ENCODE measurements around the gene GIPR. TPM values are rescaled to one million over a fixed set of nuclear protein-coding genes. Genes with fewer than 3 reads are reported as not detected.
"Not testable (repeated sequence)": the region's sequence is repeated elsewhere in the genome, so short reads cannot be mapped to it uniquely, and the experiment has no call there.

Gene GIPR
- total RNA-seq, 4 donors from 2014 or later: 0.45 to 1.5 (median 1.2) TPM

DNA sequence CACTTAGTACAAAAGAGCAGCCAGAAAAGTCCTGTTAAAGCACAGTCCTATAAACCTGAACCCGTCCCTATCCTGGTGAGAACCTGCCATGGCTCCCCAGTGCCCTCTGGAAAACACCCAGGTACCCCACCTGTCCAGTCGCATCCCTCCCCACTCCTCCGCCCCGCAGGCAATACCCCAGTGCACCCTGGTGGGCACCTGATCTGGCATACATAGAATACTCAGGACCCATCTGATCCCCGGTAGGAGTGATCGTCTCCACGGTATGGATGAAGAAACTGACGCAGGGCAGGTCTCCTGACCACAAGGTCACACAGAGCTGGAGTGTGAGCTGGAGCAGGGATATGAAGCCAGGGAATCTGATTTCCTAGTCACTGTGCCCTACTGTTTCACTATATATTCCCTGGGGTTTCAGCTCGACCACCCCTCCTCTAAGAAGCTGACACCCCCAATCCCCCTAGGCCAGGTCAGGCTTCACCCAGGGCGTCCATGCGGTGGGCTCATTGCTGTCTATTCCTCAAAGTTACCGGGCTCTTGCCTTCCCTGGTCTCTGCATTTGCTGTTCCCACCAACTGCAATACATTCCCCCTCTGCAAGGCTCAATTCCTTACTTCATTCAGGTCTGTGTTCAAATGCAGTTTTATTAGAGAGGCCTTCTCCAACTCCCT is 50.1 kb downstream of the GIPR start:
- peak overlapping the region; percentile 91 to 98 (median 95) for H3K27ac ChIP-seq
- H3K36me3 ChIP-seq: peaks cover 1 to 4% of the 10 kb centered on the region in 2 donors
- no peak for TF ChIP-seq POLR2A (IDR thresholded peaks at IDR 0.05)
- TF ChIP-seq, protein P1, sequence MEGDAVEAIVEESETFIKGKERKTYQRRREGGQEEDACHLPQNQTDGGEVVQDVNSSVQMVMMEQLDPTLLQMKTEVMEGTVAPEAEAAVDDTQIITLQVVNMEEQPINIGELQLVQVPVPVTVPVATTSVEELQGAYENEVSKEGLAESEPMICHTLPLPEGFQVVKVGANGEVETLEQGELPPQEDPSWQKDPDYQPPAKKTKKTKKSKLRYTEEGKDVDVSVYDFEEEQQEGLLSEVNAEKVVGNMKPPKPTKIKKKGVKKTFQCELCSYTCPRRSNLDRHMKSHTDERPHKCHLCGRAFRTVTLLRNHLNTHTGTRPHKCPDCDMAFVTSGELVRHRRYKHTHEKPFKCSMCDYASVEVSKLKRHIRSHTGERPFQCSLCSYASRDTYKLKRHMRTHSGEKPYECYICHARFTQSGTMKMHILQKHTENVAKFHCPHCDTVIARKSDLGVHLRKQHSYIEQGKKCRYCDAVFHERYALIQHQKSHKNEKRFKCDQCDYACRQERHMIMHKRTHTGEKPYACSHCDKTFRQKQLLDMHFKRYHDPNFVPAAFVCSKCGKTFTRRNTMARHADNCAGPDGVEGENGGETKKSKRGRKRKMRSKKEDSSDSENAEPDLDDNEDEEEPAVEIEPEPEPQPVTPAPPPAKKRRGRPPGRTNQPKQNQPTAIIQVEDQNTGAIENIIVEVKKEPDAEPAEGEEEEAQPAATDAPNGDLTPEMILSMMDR (IDR thresholded peaks at IDR 0.05): no peak
- H3K4me1 ChIP-seq: peaks cover 17 to 21% of the 10 kb centered on the region in 2 donors
- peak overlapping the region in 2 of 3 donors; percentile 27 to 31 for H3K4me3 ChIP-seq (replicated peaks in 1 of 3)
- no peaks in the 10 kb centered on the region for H3K27me3 ChIP-seq
- WGBS, 2 donors: 68 to 82% methylated on average over 8 to 12 of the region's 12 CpGs
- intact Hi-C loops (cut with DNase I): loop anchor here (10.0 kb wide), 1 partner anchor 47 kb away; the partner anchor contains the start of gene SIX5
- no peaks in the 10 kb centered on the region for H3K9me3 ChIP-seq
- DNase-seq: no peak

DNA sequence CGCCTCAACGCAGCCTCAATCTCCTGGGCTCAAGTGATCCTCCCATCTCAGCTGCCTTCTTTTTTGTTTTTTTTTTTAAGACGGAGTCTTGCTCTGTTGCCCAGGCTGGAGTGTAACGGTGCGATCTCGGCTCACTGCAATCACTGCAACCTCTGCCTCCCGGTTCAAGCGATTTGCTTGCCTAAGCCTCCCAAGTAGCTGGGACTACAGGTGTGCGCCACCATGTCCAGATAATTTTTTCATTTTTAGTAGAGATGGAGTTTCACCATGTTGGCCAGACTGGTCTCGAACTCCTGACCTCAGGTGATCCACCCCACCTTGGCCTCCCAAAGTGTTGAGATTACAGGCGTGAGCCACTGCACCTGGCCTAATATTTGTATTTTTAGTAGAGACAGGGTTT is 52.0 kb downstream of the GIPR start:
- intact Hi-C loops (cut with DNase I): not testable (repeated sequence)
- peak overlapping the region in 1 of 3 donors; percentile 62 for H3K27ac ChIP-seq

DNA sequence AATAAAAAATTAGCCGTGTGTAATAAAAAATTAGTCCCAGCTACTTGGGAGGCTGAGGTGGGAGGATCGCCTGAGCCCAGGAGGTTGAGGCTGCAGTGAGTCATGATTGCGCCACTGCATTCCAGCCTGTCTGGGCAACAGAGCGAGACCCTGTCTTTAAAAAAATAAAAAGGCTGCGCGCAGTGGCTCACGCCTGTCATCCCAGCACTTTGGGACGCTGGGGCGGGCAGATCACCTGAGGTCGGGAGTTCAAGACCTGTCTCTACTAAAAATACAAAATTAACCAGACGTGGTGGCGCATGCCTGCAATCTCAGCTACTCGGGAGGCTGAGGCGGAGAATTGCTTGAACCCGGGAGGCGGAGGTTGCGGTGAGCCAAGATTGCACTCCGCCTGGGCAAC is 60.7 kb downstream of the GIPR start:
- DNase-seq; H3K27me3 ChIP-seq; intact Hi-C loops (cut with DNase I); H3K27ac ChIP-seq; H3K9me3 ChIP-seq; H3K4me3 ChIP-seq (replicated peaks in 1 of 3); H3K36me3 ChIP-seq: not testable (repeated sequence)
- H3K4me1 ChIP-seq: peaks cover 9 to 26% of the 10 kb centered on the region in 2 donors
- WGBS, 2 donors: 94 to 95% methylated on average over 18 of the region's 18 CpGs

More for the DNA sequence above, 52.0 kb downstream of the GIPR start:
- 97 to 98% methylated on average over 11 of the region's 11 CpGs for WGBS, 2 donors
- not testable (repeated sequence) for H3K36me3 ChIP-seq; DNase-seq; H3K27me3 ChIP-seq; H3K9me3 ChIP-seq; H3K4me3 ChIP-seq (replicated peaks in 1 of 3)
- H3K4me1 ChIP-seq: peaks cover 17 to 21% of the 10 kb centered on the region in 2 donors

GRCh38 chr19:45729800-45730290 is 61.8 kb downstream of the GIPR start:
- WGBS, 2 donors: 13 to 14% methylated on average over 10 of the region's 10 CpGs
- no peaks in the 10 kb centered on the region for H3K9me3 ChIP-seq
- no peaks in the 10 kb centered on the region for H3K27me3 ChIP-seq
- TF ChIP-seq, protein P1 (IDR thresholded peaks at IDR 0.05): no peak
- no peak for TF ChIP-seq POLR2A (IDR thresholded peaks at IDR 0.05)
- peak overlapping the region; percentile 57 to 90 (median 61) for H3K4me3 ChIP-seq (replicated peaks in 1 of 3)
- H3K36me3 ChIP-seq: no peaks in the 10 kb centered on the region
- H3K27ac ChIP-seq: peak overlapping the region in 1 of 3 donors; percentile 25
- H3K4me1 ChIP-seq: peaks cover 9 to 26% of the 10 kb centered on the region in 2 donors
- DNase-seq: no peak
- intact Hi-C loops (cut with DNase I): no loop called here

DNA sequence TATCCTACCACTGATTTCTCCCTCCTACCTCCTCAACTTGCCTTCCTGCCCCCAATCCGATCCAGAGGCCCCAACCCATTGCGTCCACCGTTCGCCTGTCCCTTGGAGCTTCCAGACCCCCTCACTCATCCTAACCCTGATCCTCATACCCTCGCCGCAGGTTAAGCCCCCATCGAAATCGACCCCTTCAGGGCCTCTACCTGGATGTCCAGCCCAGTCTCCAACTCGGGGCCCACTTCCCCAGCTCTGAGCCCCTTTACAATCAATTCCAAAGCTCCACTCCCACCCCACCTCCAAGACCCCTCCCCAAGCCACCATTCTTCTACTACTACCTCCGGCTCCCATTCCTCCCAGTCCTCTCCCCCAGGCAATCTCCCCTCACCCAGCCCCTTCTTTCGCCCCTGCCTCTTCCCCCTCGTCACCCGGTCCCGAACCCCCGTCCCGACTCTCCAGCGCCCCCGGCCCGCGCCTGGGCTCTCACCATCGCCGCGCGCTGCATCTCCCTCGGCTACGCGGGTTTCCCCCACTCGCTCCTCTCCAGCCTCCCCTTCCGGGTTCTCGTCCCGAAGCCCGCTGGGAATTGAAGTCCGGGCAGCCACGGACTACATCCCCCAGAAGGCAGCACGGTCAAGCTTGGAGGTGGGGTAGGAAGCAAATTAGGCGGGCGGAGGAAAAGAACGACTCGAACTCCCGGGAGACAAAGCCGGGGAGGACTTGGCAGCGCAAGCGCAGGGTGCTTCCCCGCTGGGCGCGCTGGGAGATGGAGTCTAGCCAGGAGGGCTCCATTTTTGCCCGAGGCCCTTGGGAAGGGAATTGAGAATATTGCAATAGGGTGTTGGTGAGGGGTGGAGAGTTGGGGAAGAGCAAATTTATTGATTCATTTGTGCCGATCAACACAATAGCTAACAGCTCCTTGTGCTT is 62.6 kb downstream of the GIPR start, which contains the start of gene FBXO46:
TSS of gene FBXO46 (minus strand) at position 529 of the 921 bp plus-strand sequence. CDS start 17,401 bp downstream, outside the sequence.
- WGBS, 2 donors: 1 to 2% methylated on average over 32 to 48 of the region's 48 CpGs
- DNase-seq: peak; percentile 97 to 98

More for the DNA sequence above, 62.6 kb downstream of the GIPR start, which contains the start of gene FBXO46:
- TF ChIP-seq, protein P1 (IDR thresholded peaks at IDR 0.05): no peak
- TF ChIP-seq POLR2A (IDR thresholded peaks at IDR 0.05): peak in 1 of 2 donors; percentile 85
- peak within 1 kb of the TSS in 2 of 3 donors; percentile 25 to 51 for H3K27ac ChIP-seq
- no peaks in the 10 kb centered on the region for H3K36me3 ChIP-seq
- peak within 1 kb of the TSS; percentile 57 to 90 (median 61) for H3K4me3 ChIP-seq (replicated peaks in 1 of 3)
- no peaks in the 10 kb centered on the region for H3K27me3 ChIP-seq
- peaks cover 9 to 26% of the 10 kb centered on the region in 2 donors for H3K4me1 ChIP-seq
- H3K9me3 ChIP-seq: no peaks in the 10 kb centered on the region
- intact Hi-C loops (cut with DNase I): no loop called here

MicroRNA genes within 50 kb of the gene (microRNA counts, 767-probe panel; counts per million panel counts)
- microRNA hsa-miR-330-3p: 0 to 650 counts per million in 2 donors
- microRNA hsa-miR-330-5p: 0 counts per million in 2 donors
- 0 to 1,561 counts per million in 2 donors for microRNA hsa-miR-642a-5p
- microRNA hsa-miR-642b-3p: 0 counts per million in 2 donors

Small RNA genes lying within 50 kb of the gene (microRNA-seq; reads per million reads assigned to microRNA genes)
- gene MIR330 (81.2 reads per million, percentile 54 among the genes with 10 or more reads in this experiment), gene MIR642A (not detected), gene MIR642B (not detected)

Small RNA genes lying within 50 kb of the gene (small RNA-seq; reads per million reads assigned to genes)
- gene MIR642A (not detected), gene RN7SL836P (0.56 reads per million)

Other genes starting within 250 kb of the GIPR start
- 100 to 1,000 TPM in 2 of 4 donors, 10 to 100 TPM in 2; 89.1 to 157 (median 113) TPM for gene ERCC1, start 244.3 kb upstream of the GIPR start, total RNA-seq
- 1 to 10 TPM; 1.6 to 3.3 (median 2.4) TPM for gene FOSB, start 200.2 kb upstream of the GIPR start, total RNA-seq
- gene RTN2, start 171.2 kb upstream of the GIPR start, total RNA-seq: 1 to 10 TPM; 1.8 to 7.3 (median 4.6) TPM
- 1 to 10 TPM in 1 of 4 donors, under 1 TPM in 1, not detected in 2; 0.73 to 1.1 TPM for gene PPM1N, start 169.8 kb upstream of the GIPR start, total RNA-seq
- gene VASP, start 160.7 kb upstream of the GIPR start, total RNA-seq: 10 to 100 TPM; 34.3 to 50.8 (median 45.1) TPM
- gene OPA3, start 83.4 kb upstream of the GIPR start, total RNA-seq: 10 to 100 TPM in 3 of 4 donors, 1 to 10 TPM in 1; 5.4 to 30.8 (median 17.0) TPM
- gene GPR4, start 66.0 kb upstream of the GIPR start, total RNA-seq: 1 to 10 TPM; 3.6 to 9.4 (median 5.6) TPM
- 100 to 1,000 TPM in 1 of 4 donors, 10 to 100 TPM in 3; 33.1 to 148 (median 36.8) TPM for gene EML2, start 28.8 kb upstream of the GIPR start, total RNA-seq
- gene SNRPD2, start 23.7 kb downstream of the GIPR start, total RNA-seq: 100 to 1,000 TPM; 133 to 279 (median 192) TPM
- gene QPCTL, start 24.4 kb downstream of the GIPR start, total RNA-seq: 10 to 100 TPM in 2 of 4 donors, 1 to 10 TPM in 2; 5.4 to 16.3 (median 12.5) TPM
- gene FBXO46, start 62.7 kb downstream of the GIPR start, total RNA-seq: 10 to 100 TPM; 13.7 to 22.3 (median 17.4) TPM
- not detected for gene MEIOSIN, start 65.2 kb downstream of the GIPR start, total RNA-seq
- 10 to 100 TPM; 18.3 to 33.0 (median 23.3) TPM for gene SIX5, start 101.0 kb downstream of the GIPR start, total RNA-seq
- gene DMPK, start 114.3 kb downstream of the GIPR start, total RNA-seq: 10 to 100 TPM; 18.9 to 32.6 (median 26.3) TPM
- 10 to 100 TPM; 38.2 to 69.7 (median 48.3) TPM for gene DMWD, start 124.6 kb downstream of the GIPR start, total RNA-seq
- 1 to 10 TPM in 3 of 4 donors, under 1 TPM in 1; 0.50 to 8.9 (median 3.9) TPM for gene RSPH6A, start 147.1 kb downstream of the GIPR start, total RNA-seq
- gene SYMPK, start 194.9 kb downstream of the GIPR start, total RNA-seq: 10 to 100 TPM; 32.4 to 56.8 (median 38.7) TPM
- not detected for gene FOXA3, start 196.1 kb downstream of the GIPR start, total RNA-seq
- 10 to 100 TPM; 25.9 to 47.0 (median 36.1) TPM for gene IRF2BP1, start 217.9 kb downstream of the GIPR start, total RNA-seq
- gene MYPOP, start 234.4 kb downstream of the GIPR start, total RNA-seq: 1 to 10 TPM; 1.8 to 4.3 (median 3.0) TPM
- gene NANOS2, start 246.6 kb downstream of the GIPR start, total RNA-seq: not detected

Data from thyroid gland (tissue), 4 donors.